WI38 (cell line): ENCODE measurements around the gene BMPR1A.

Experiments used
- H3K4me3 ChIP-seq: 2 replicates; pipeline ENCODE4 v1.5.1; 2011; ENCODE audit warnings: low read depth, mild to moderate bottlenecking, control low read depth, low read length
- TF ChIP-seq, protein P1 (sequence below): IDR thresholded peaks from 2 replicates; pipeline ENCODE4 v1.5.1; 2012; ENCODE audit warnings: low read depth, mild to moderate bottlenecking, control low read depth, low read length

The BMPR1A gene

DNA sequence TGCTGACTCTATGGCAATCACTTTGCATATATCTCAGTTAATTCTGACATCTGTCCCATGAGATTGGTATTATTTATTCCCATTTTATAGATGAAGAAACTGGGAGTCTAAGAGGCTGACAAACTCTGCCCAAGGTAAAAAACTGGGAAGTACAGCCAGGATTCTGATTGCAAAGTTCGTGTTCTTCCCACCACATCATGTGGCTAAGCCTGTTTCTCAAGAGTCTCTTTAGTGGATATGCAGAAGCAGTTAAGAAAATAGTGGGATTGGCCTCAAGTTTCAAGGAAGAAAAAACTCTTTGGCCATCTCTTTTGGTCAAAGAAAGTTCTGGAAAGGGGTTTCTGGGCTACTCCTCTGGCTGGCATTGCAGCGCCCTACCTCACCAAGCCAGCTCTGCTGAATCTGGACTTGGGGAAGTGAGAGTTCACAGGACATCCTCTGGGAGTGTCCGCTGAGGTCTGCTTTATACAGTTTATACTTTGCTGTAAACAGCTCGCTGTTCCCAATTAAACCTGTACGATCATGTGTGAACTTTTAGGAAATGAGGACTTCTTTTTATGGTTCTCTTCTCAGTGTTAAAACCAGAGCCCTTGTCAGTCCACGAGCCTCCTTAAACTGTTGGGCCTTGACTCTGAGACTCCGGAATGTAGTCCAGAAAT lies 12.2 kb upstream of the BMPR1A start:
- H3K4me3 ChIP-seq, result no peak overlapping the region
- TF ChIP-seq, protein P1, sequence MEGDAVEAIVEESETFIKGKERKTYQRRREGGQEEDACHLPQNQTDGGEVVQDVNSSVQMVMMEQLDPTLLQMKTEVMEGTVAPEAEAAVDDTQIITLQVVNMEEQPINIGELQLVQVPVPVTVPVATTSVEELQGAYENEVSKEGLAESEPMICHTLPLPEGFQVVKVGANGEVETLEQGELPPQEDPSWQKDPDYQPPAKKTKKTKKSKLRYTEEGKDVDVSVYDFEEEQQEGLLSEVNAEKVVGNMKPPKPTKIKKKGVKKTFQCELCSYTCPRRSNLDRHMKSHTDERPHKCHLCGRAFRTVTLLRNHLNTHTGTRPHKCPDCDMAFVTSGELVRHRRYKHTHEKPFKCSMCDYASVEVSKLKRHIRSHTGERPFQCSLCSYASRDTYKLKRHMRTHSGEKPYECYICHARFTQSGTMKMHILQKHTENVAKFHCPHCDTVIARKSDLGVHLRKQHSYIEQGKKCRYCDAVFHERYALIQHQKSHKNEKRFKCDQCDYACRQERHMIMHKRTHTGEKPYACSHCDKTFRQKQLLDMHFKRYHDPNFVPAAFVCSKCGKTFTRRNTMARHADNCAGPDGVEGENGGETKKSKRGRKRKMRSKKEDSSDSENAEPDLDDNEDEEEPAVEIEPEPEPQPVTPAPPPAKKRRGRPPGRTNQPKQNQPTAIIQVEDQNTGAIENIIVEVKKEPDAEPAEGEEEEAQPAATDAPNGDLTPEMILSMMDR, result no peak

DNA sequence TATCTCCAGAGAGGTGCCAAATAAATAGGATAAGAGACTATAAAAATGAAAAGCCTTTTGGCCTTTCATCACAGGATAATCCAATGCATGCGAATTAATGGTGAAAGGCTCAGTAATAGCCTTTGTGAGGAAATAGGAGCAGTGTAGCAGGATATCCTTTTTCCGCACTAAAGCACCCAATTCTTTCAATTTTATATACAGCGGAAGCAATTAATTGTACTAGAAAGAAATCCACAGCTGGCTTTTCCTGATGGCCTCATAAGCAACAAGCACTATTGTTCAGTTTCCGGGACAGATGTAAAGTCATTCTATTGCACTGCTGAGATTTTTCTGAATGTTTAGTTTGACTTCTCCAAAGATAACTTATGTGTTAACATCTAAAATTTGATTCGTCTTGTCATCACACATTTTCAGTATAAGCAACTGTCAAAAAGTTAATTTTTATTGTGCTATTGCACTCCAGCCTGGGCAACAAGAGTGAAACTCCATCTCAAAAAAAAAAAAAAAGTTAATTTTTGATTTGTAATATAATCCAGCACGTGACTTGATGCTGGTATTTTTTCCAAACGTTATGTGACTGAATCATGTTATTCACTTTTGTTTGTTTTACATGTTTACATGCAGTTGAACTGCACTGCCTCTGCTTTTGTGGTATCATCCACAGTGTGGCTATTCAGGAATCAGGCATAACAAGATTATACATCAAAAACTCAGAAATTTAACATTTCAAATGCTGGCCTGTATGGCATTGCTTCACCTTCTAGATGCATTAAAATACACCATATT lies 8.4 kb upstream of the BMPR1A start:
- 0 out of 2 replicates have a peak overlapping the region, but pooled peaks have one; percentile 6 for H3K4me3 ChIP-seq
- TF ChIP-seq, protein P1, result no peak

DNA sequence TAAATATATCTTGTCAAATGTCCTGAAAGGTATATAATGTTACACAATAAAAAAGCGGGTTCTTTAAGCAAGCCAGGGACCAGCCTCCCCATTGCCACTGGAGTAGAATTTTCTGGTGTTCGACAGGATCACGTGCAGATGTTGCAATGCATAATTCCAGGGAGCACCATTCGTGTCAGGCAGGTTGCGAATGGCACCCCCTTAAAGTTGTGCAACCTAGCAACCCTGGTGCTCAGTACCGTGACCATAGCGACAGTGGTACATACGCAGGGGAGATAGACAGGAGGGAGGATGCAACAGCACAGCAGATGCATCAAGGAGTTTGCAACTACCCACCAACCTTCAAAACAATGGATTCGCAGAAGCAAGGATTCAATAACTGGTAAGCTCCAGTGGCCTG lies 6.6 kb upstream of the BMPR1A start:
- TF ChIP-seq, protein P1, result no peak
- no peak overlapping the region for H3K4me3 ChIP-seq

DNA sequence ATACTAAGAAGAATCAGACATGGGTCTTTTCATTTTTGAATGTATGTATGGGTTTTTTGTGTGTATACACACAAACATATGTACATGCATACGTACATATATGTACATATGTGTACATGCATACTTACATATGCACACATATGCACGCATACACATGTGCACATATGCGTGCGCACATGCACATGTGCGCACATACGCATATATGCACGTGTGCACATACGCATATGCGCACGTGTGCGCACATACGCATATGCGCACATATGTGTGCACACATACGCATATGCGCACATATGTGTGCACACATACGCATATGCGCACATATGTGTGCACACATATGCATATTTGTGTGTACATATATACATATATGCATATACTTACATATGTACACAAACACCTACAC lies 4.9 kb upstream of the BMPR1A start:
- no peak overlapping the region for H3K4me3 ChIP-seq
- TF ChIP-seq, protein P1, result no peak

DNA sequence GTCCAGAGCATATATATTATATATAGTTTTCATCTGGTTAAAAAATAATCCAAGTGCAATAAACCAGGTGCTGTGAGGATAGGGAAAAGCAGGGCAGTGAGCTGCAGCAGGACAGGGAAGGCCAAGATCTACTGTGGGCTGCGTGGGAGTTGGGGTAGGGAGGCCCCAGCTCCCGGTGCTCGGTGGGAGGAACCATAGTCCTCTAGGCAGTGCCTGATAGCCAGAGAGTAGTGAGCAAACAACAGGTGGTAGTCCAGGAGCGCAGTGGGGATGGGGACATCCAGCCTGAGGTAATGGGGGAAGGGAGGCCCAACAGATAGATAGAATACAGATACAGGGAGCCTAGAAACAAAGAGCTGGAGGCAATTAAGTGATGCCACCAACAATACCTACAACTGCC lies 4.1 kb upstream of the BMPR1A start:
- no peak overlapping the region for H3K4me3 ChIP-seq
- TF ChIP-seq, protein P1, result no peak

DNA sequence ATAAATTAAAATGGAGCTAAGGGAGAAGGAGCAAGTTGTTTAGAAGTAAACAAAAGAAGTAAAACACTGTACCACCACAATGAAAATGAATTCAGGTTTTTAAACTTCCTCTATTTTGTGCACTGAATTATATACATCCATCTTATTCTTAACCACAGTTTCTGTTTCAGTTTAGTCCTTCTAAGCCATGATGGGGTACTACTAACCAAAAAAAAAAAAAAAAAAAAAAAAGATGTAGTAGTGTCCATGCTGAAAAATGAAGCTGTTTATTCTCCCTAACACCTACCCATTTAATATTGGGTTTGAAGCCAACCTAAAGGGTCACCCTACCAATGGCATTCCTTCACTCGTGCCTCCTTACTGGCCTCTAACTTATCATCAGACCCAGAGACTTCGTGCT lies 3.4 kb upstream of the BMPR1A start:
- H3K4me3 ChIP-seq, result no peak overlapping the region

More for the DNA sequence above, 3.4 kb upstream of the BMPR1A start:
- TF ChIP-seq, protein P1, result no peak
